GM12801 (cell line): ENCODE data around the gene CD300A.

ENCODE experiments used
- CTCF ChIP-seq: IDR thresholded peaks from one replicate; pipeline ENCODE4 v1.5.1; 2011; ENCODE audit warnings: control low read depth; ENCODE audit not compliant: insufficient read length; ENCODE audit errors: extremely low read depth

Gene CD300A

DNA sequence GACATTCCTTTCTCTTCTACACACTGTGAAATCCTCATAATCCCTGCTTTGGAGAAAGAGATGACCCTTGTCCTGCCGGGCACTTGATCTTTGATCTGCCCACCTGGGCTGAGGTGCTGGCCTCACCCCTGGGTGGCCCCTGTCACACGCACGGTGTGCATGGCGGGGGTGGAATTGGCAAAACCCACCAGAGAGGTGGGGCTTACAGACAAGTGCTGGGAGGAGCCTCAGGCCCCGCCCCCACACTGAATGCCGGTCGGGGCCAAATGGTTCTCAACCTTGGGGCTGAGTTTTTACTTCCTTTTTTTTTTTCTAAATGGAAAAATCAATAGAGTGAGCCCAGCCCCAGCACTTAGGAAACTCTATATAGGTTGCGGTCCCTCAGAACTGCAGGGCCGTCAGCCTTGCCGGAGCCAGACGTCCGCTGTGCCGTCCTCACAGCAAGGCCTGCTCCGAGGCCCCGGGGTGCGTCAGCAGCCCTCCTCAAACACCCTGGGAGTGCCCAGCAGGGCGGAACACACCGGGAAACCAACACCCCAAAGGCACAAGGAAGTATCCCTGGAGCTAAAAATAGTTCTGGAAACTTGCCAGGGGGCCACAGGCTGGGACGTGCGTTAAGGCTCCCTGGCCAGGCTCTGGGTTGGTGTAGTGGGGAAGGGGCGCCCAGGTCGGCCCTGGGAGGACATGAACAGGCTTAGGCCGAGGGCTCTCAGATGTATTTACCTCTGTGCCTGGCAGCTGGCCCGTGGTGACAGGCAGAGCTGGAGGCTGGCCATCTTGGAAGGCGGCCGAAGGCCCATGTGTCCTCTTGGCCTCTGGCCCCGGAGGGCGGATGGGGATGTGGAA, 23.5 kb upstream of the CD300A start:
- no peak for TF ChIP-seq CTCF

DNA sequence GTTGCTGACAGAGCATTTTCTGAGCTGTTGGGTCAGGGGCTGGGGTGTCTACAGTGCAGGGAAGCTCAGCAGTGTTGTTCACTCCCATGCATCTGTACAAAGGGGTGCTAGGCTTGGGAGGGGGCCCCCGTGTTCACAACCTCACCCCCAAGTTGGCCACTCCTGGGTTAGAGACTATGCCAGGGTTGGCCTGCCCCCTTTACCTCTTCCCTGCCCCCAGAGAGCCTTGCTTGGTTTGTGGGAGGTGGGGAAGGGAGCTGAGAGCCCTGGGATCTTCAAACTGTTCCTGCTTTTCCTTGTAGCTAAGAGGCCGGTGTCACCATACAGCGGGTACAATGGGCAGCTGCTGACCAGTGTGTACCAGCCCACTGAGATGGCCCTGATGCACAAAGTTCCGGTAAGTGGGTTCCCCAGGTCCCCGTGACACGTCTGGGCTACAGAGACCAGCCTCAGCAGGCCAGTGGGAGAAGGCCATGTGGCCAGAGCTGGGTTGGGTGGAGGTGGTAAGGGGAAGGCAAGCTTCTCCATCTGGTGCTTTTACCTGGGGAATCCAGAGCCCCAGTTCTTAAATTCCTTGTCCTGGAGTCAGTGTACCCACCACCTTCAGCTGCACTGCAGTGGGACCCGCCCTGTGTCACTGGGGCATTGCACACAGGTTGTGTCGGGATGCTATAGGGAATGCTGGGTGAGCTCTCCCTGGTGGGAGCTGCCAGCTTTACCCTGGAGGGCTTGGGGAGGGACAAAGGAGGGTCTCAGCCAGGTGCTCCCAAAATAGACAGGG, 22.7 kb upstream of the CD300A start:
- TF ChIP-seq CTCF = no peak

DNA sequence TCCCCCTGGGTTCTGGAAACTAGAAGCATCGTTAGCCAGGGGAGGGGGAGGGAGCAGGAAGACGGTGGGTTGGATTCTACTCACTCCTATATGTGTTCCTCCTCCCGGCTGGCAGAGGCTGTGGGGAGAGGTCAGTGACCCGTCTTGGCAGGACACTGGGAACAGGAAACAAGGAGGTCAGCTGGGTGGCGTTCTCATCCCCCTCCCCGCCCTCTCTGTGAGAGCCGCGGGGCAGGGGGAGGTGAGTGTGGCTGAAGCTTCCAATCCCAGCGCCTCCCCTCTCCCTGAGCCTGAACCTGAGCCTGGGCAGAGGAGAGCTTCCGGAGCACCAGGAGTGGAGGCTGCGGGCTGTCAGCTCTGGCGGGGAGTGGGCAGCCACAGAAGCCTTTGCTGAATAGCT, 22.0 kb upstream of the CD300A start:
- no peak for TF ChIP-seq CTCF

- no peak for TF ChIP-seq CTCF
Measured at GRCh38 chr17:74445158-74445557, 21.3 kb upstream of the CD300A start.

DNA sequence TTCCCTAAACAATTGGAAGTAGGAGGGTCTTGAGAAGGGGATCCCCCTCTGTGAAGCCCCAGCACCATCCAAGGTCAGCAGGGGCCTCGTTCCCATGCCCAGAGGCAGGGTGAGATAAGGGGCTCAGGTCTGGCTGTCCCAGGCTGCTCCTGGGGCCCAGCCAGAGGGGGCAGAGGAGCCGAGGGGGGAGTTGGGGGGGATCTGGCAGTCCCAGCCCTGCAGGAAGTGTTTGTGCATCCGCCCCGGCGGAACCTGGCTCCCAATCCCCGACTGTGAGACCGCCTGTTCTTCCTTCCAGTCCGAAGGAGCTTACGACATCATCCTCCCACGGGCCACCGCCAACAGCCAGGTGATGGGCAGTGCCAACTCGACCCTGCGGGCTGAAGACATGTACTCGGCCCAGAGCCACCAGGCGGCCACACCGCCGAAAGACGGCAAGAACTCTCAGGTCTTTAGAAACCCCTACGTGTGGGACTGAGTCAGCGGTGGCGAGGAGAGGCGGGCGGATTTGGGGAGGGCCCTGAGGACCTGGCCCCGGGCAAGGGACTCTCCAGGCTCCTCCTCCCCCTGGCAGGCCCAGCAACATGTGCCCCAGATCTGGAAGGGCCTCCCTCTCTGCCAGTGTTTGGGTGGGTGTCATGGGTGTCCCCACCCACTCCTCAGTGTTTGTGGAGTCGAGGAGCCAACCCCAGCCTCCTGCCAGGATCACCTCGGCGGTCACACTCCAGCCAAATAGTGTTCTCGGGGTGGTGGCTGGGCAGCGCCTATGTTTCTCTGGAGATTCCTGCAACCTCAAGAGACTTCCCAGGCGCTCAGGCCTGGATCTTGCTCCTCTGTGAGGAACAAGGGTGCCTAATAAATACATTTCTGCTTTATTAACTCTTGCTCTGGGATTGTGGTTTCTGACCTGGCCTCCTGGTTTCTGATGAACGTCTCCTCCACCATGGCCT, 19.6 kb upstream of the CD300A start:
- no peak for TF ChIP-seq CTCF

DNA sequence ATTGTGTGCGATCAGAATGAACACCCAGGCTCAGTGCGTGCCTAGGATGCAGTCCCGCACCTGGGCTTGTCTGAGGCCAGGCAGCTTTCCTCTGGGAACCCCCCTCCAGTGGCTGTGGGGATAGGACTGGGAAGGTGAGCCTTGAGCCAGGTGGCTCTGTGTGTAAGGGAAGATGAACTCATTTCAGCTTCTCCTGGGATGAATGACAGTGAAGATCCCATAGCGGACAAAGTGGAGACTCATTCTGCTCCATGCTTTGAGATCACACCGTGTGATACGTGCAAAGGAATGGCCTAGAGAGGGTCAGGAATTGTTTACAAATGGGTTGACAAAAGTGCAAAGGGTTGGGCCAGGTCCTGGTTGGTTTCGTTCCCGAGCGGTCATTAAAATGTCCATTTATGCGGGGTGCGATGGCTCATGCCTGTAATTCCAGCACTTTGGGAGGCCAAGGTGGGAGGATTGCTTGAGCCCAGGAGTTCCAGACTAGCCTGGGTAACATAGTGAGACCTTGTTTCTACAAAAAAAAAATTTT, 18.7 kb upstream of the CD300A start:
- TF ChIP-seq CTCF = no peak
